ENCODE measurements around the gene FBXL13. TPM values are rescaled to one million over a fixed set of nuclear protein-coding genes. Genes with fewer than 3 reads are reported as not detected.
A peak's percentile ranks its signal among the peaks of the same experiment; 100 is the strongest.
"Not testable (repeated sequence)": the region's sequence is repeated elsewhere in the genome, so short reads cannot be mapped to it uniquely, and the experiment has no call there.

The FBXL13 gene
- total RNA-seq, 1 experiment from 2014 or later: 0.96 TPM

- DNase-seq (ENCODE audit: low read depth): no peak
Observed at GRCh38 chr7:102859084-102859798, 215.4 kb downstream of the FBXL13 start.

- no peak for DNase-seq (ENCODE audit: low read depth)
Observed at GRCh38 chr7:102856036-102856435, 218.6 kb downstream of the FBXL13 start.

GRCh38 chr7:102849538-102849937 is 225.1 kb downstream of the FBXL13 start:
- no peak for DNase-seq (ENCODE audit: low read depth)

- no peak for DNase-seq (ENCODE audit: low read depth)
Observed at GRCh38 chr7:102849079-102849478, 225.5 kb downstream of the FBXL13 start.

GRCh38 chr7:102845346-102845745 is 229.2 kb downstream of the FBXL13 start:
- DNase-seq (ENCODE audit: low read depth): no peak

GRCh38 chr7:102843850-102844249 is 230.7 kb downstream of the FBXL13 start:
- no peak for DNase-seq (ENCODE audit: low read depth)

GRCh38 chr7:102842284-102842683 is 232.3 kb downstream of the FBXL13 start:
- DNase-seq (ENCODE audit: low read depth): no peak

GRCh38 chr7:102841290-102841689 is 233.3 kb downstream of the FBXL13 start:
- DNase-seq (ENCODE audit: low read depth): no peak

GRCh38 chr7:102840404-102840803 is 234.2 kb downstream of the FBXL13 start:
- no peak for DNase-seq (ENCODE audit: low read depth)

GRCh38 chr7:102838572-102839101 is 236.0 kb downstream of the FBXL13 start:
- DNase-seq (ENCODE audit: low read depth): not testable (repeated sequence)

GRCh38 chr7:102837802-102838201 is 236.8 kb downstream of the FBXL13 start:
- peak; percentile 68 for DNase-seq (ENCODE audit: low read depth)

- DNase-seq (ENCODE audit: low read depth): no peak
Observed at GRCh38 chr7:102836977-102837376, 237.6 kb downstream of the FBXL13 start.

GRCh38 chr7:102836191-102836919 is 238.2 kb downstream of the FBXL13 start:
- DNase-seq (ENCODE audit: low read depth): peak; percentile 86

- peak; percentile 88 for DNase-seq (ENCODE audit: low read depth)
Observed at GRCh38 chr7:102834999-102835398, 239.6 kb downstream of the FBXL13 start.

- peak; percentile 7 for DNase-seq (ENCODE audit: low read depth)
Observed at GRCh38 chr7:102834466-102834865, 240.1 kb downstream of the FBXL13 start.

GRCh38 chr7:102833343-102833742 is 241.3 kb downstream of the FBXL13 start:
- no peak for DNase-seq (ENCODE audit: low read depth)

GRCh38 chr7:102832674-102833073 is 241.9 kb downstream of the FBXL13 start:
- DNase-seq (ENCODE audit: low read depth): no peak

- peak; percentile 71 for DNase-seq (ENCODE audit: low read depth)
Observed at GRCh38 chr7:102830197-102830596, 244.4 kb downstream of the FBXL13 start.

GRCh38 chr7:102829075-102829474 is 245.5 kb downstream of the FBXL13 start:
- no peak for DNase-seq (ENCODE audit: low read depth)

GRCh38 chr7:102828286-102828685 is 246.3 kb downstream of the FBXL13 start:
- DNase-seq (ENCODE audit: low read depth): peak; percentile 12

- DNase-seq (ENCODE audit: low read depth): no peak
Observed at GRCh38 chr7:102823390-102824119, 251.0 kb downstream of the FBXL13 start.
